Fibroblast of villous mesenchyme (primary cell): ENCODE data around the gene FGL2. TPM values are rescaled to one million over a fixed set of nuclear protein-coding genes. Genes with fewer than 3 reads are reported as not detected.
"Not testable (repeated sequence)": the region's sequence is repeated elsewhere in the genome, so short reads cannot be mapped to it uniquely, and the experiment has no call there.

Experiments used
- DNase-seq: peaks from one replicate; pipeline ENCODE4 v3.0.0-alpha.2; 2010; ENCODE audit warnings: low read depth
- H3K4me3 ChIP-seq: 2 replicates; pipeline ENCODE4 v1.5.1; 2011; ENCODE audit warnings: low read depth, mild to moderate bottlenecking, low read length
- CTCF ChIP-seq: IDR thresholded peaks from 2 replicates; pipeline ENCODE4 v1.5.1; 2012; ENCODE audit warnings: low read depth, mild to moderate bottlenecking, low read length; ENCODE audit not compliant: insufficient read depth
- total RNA-seq: library from RNA; depleted of rRNA; stranded (reverse); fragments of >200 nt; gene quantifications from 2 replicates; pipeline ENCODE4 v1.2.3, GENCODE V29; 2012

FGL2 gene
- total RNA-seq, 1 donor, result 0.86 TPM

- TF ChIP-seq CTCF, result no peak
- no peak overlapping the region for H3K4me3 ChIP-seq
- no peak for DNase-seq
These were observed 26.8 kb upstream of the FGL2 start for GRCh38 chr7:77226357-77226839.

GRCh38 chr7:77223261-77223660, 23.6 kb upstream of the FGL2 start:
- no peak for TF ChIP-seq CTCF
- no peak overlapping the region for H3K4me3 ChIP-seq
- no peak for DNase-seq

- TF ChIP-seq CTCF, result no peak
- no peak overlapping the region for H3K4me3 ChIP-seq
- no peak for DNase-seq
These were observed 23.2 kb upstream of the FGL2 start for GRCh38 chr7:77222819-77223218.

GRCh38 chr7:77222065-77222464, 22.4 kb upstream of the FGL2 start:
- no peak overlapping the region for H3K4me3 ChIP-seq
- DNase-seq, result no peak
- no peak for TF ChIP-seq CTCF

- not testable (repeated sequence) for DNase-seq, H3K4me3 ChIP-seq
These were observed 20.2 kb upstream of the FGL2 start for GRCh38 chr7:77219701-77220331.

- no peak overlapping the region for H3K4me3 ChIP-seq
- no peak for DNase-seq
- no peak for TF ChIP-seq CTCF
These were observed 18.0 kb upstream of the FGL2 start for GRCh38 chr7:77217474-77218185.

- H3K4me3 ChIP-seq, result no peak overlapping the region
- no peak for DNase-seq
- TF ChIP-seq CTCF, result no peak
These were observed 16.7 kb upstream of the FGL2 start for GRCh38 chr7:77216181-77216845.
